ENCODE data around the gene NAA50. TPM values are rescaled to one million over a fixed set of nuclear protein-coding genes. Genes with fewer than 3 reads are reported as not detected.

The NAA50 gene
- total RNA-seq, 1 experiment from 2014 or later, result 268 TPM

DNA sequence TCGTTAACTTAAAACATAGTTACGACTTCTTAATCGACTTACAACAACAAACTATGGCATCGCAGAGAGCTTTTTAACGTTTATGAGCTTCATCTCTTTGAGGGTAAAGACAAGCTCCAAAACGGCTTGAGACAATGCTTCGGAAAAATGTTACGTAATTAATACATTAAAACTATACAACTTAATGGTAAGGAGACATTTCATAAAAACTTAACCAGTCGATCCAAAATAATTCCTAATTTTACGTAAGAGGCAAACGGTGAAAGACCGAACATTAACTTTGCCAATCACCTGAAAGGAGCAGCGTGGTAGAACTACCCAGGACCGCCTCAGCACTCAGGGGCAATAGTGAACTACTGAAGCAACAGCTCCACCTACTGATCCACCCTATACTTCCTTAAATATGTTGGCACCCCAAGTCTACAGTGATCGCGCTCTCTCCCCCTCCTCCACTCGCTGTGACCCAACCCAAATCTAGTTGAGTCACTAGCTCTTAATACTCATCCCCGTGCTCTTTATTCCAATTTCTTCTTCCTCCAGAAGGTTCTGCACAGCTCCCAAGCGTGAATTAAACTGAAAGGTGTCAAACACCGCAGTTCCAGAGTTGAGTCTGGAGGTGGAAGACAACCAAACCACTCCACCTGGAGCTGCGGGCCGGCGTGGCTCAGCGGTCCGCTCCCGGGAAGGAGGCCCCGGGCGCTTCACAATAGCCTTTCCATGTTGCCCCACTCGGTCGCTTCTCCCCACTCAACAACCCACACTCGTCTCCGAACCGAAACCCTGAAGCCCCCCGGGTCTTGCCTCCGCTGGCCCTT, 901 bp downstream of the NAA50 start:
- Histone ChIP-seq H3K36me3 (ENCODE audit: insufficient read depth, low read length, poor library complexity, severe bottlenecking) (no peaks in the 10 kb centered on the region), H3K27me3 (replicated peaks; ENCODE audit: insufficient read depth, low read depth, low read length, poor library complexity) (no peaks in the 10 kb centered on the region), H3K4me3 (ENCODE audit: low read depth, low read length, poor library complexity, severe bottlenecking) (peak overlapping the region; percentile 84), H3K9me3 (ENCODE audit: low read depth, low read length, poor library complexity, severe bottlenecking) (no peaks in the 10 kb centered on the region), H3K4me1 (ENCODE audit: insufficient read depth, low read length, poor library complexity, severe bottlenecking) (peaks cover 33% of the 10 kb centered on the region), H3K27ac (ENCODE audit: low read depth, low read length, poor library complexity, severe bottlenecking) (peak overlapping the region; percentile 99)
- TF ChIP-seq EZH2 (IDR thresholded peaks at IDR 0.05; ENCODE audit: borderline replicate concordance, low read depth, low read length, poor library complexity, severe bottlenecking), result no peak
- TF ChIP-seq, protein P1, sequence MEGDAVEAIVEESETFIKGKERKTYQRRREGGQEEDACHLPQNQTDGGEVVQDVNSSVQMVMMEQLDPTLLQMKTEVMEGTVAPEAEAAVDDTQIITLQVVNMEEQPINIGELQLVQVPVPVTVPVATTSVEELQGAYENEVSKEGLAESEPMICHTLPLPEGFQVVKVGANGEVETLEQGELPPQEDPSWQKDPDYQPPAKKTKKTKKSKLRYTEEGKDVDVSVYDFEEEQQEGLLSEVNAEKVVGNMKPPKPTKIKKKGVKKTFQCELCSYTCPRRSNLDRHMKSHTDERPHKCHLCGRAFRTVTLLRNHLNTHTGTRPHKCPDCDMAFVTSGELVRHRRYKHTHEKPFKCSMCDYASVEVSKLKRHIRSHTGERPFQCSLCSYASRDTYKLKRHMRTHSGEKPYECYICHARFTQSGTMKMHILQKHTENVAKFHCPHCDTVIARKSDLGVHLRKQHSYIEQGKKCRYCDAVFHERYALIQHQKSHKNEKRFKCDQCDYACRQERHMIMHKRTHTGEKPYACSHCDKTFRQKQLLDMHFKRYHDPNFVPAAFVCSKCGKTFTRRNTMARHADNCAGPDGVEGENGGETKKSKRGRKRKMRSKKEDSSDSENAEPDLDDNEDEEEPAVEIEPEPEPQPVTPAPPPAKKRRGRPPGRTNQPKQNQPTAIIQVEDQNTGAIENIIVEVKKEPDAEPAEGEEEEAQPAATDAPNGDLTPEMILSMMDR (conservative IDR thresholded peaks at IDR 0.05; ENCODE audit: low read depth, low read length), result peak; percentile 64
- ChIA-PET POLR2A (ENCODE audit: low non-redundant PET) (no interaction called here), CTCF (interaction anchor here (0.6 to 1.1 kb wide), 3 partner anchors 39 to 1921 kb away, joined by 3 to 4 read pairs (median 4); no protein-coding TSS in a partner anchor)
- BruUV-seq (replicated peaks), result TSS peak; percentile 29
- intact Hi-C loops (cut with micrococcal nuclease; ENCODE audit: unreplicated experiment), result loop anchor here (5.0 to 10.0 kb wide), 2 partner anchors 37 to 310 kb away; partner anchors contain the start of genes CCDC191 and QTRT2
- DNase-seq (ENCODE audit: low spot score), result peak; percentile 89

DNA sequence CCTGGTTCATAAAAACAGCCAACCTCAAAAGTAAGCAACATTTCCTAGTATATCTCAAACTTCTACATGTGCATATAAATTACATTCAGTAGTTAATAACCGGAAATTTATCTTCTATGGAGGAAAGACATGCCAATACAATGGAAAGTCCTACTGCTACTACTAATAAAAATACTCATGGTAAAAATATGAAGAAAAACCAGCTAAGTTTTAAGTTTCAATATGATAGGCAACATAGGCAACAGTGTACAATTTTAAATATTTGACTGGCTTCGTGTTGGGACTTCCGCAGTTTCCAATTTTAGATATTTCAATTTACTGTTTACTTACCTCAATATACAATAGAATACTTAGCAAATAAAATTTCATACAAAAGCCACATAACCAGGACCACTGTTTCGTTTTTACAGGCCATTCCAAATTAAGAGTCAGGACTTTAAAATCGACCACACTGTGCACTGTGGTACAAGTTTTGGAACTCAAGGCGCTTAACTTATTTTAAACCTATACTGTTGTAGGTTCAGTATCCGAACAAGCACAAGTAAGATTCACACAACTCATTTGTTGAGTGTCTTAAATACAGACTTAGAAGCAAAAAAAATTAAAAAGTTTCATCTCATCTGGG, 2.9 kb downstream of the NAA50 start:
- Histone ChIP-seq H3K4me1 (ENCODE audit: insufficient read depth, low read length, poor library complexity, severe bottlenecking) (peaks cover 29% of the 10 kb centered on the region), H3K27ac (ENCODE audit: low read depth, low read length, poor library complexity, severe bottlenecking) (no peak overlapping the region), H3K36me3 (ENCODE audit: insufficient read depth, low read length, poor library complexity, severe bottlenecking) (no peaks in the 10 kb centered on the region), H3K27me3 (replicated peaks; ENCODE audit: insufficient read depth, low read depth, low read length, poor library complexity) (no peaks in the 10 kb centered on the region), H3K9me3 (ENCODE audit: low read depth, low read length, poor library complexity, severe bottlenecking) (no peaks in the 10 kb centered on the region), H3K4me3 (ENCODE audit: low read depth, low read length, poor library complexity, severe bottlenecking) (peak overlapping the region; percentile 84)
- intact Hi-C loops (cut with micrococcal nuclease; ENCODE audit: unreplicated experiment), result loop anchor here (10.0 kb wide), 1 partner anchor 312 kb away; the partner anchor contains the start of genes CCDC191 and QTRT2
- DNase-seq (ENCODE audit: low spot score), result no peak
- ChIA-PET CTCF (no interaction called here), POLR2A (ENCODE audit: low non-redundant PET) (no interaction called here)
- BruUV-seq (replicated peaks), result no TSS peak
- TF ChIP-seq EZH2 (IDR thresholded peaks at IDR 0.05; ENCODE audit: borderline replicate concordance, low read depth, low read length, poor library complexity, severe bottlenecking), result no peak
- TF ChIP-seq, protein P1 (conservative IDR thresholded peaks at IDR 0.05; ENCODE audit: low read depth, low read length), result no peak

DNA sequence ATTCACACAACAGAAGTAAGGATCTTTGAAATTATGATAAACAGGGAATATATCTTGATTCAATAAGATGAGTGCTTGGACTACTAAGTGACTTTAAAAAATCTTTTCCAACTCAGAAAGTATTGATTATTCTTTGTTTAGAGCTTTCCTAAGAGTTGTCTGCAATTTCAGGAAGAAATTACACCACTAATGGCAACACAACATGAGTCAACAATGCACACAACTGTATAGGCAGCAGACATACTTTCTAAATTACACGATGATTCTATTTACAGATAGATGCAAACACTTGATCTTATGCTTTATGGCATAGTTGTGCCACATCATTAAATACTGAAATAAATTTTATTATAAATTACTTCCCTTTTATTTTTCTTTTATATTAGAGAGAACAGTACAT, 4.4 kb downstream of the NAA50 start:
- Histone ChIP-seq H3K4me1 (ENCODE audit: insufficient read depth, low read length, poor library complexity, severe bottlenecking) (peaks cover 40% of the 10 kb centered on the region), H3K9me3 (ENCODE audit: low read depth, low read length, poor library complexity, severe bottlenecking) (no peaks in the 10 kb centered on the region), H3K36me3 (ENCODE audit: insufficient read depth, low read length, poor library complexity, severe bottlenecking) (no peaks in the 10 kb centered on the region), H3K27me3 (replicated peaks; ENCODE audit: insufficient read depth, low read depth, low read length, poor library complexity) (no peaks in the 10 kb centered on the region), H3K27ac (ENCODE audit: low read depth, low read length, poor library complexity, severe bottlenecking) (no peak overlapping the region), H3K4me3 (ENCODE audit: low read depth, low read length, poor library complexity, severe bottlenecking) (no peak overlapping the region)
- intact Hi-C loops (cut with micrococcal nuclease; ENCODE audit: unreplicated experiment), result loop anchor here (10.0 kb wide), 1 partner anchor 313 kb away; the partner anchor contains the start of genes CCDC191 and QTRT2
- no peak for TF ChIP-seq EZH2 (IDR thresholded peaks at IDR 0.05; ENCODE audit: borderline replicate concordance, low read depth, low read length, poor library complexity, severe bottlenecking)
- TF ChIP-seq, protein P1 (conservative IDR thresholded peaks at IDR 0.05; ENCODE audit: low read depth, low read length), result no peak
- ChIA-PET CTCF (no interaction called here), POLR2A (ENCODE audit: low non-redundant PET) (no interaction called here)
- no peak for DNase-seq (ENCODE audit: low spot score)
- BruUV-seq (replicated peaks), result no TSS peak
